ENCODE measurements around the gene PTPRM. TPM values are rescaled to one million over a fixed set of nuclear protein-coding genes. Genes with fewer than 3 reads are reported as not detected.

Gene PTPRM
- total and polyA plus RNA-seq, 2 of the 8 experiments (the other 6 are each of a cell fraction or from before 2014, with no cell fraction given): 4.1 to 7.0 TPM

GRCh38 chr18:8194431-8194830, 627.3 kb downstream of the PTPRM start:
- Histone ChIP-seq H2BK5ac (ENCODE audit: low read depth, low read length) (no peak overlapping the region), H3K23me2 (ENCODE audit: low read depth, low read length) (no peaks in the 10 kb centered on the region), H3K4me3 (ENCODE audit: extremely low read depth in 1 of 4, insufficient read depth in 2 of 4, low read depth in 3 of 4, low read length in 4 of 4) (no peak overlapping the region), H3K56ac (replicated peaks; ENCODE audit: insufficient read length, low read depth, low read length) (no peak overlapping the region), H4K8ac (ENCODE audit: extremely low read depth, insufficient read depth, low read length) (no peak overlapping the region), H3K9me3 (ENCODE audit: insufficient read depth in 2 of 2, low read depth in 1 of 2, low read length in 1 of 2) (no peaks in the 10 kb centered on the region), H3K79me2 (ENCODE audit: control insufficient read depth in 1 of 2, insufficient read depth in 2 of 2, low read length in 2 of 2) (no peaks in the 10 kb centered on the region), H3K27ac (ENCODE audit: low read depth, low read length) (no peak overlapping the region), H3K9ac (replicated peaks in 1 of 4; ENCODE audit: extremely low read depth in 1 of 4, low read depth in 3 of 4, low read length in 3 of 4) (no peak overlapping the region), H3K4me2 (ENCODE audit: insufficient read depth in 1 of 2, low read depth in 2 of 2, low read length in 2 of 2) (no peak overlapping the region), H3K4me1 (replicated peaks in 1 of 4; ENCODE audit: control insufficient read depth in 3 of 4, insufficient read depth in 4 of 4, low read length in 3 of 4) (peaks cover 0 to 3% (median 0%) of the 10 kb centered on the region in 4 experiments; a peak in 1 of 7 replicates), H2BK15ac (ENCODE audit: low read length) (no peak overlapping the region), H4K91ac (replicated peaks; ENCODE audit: insufficient read length, low read length) (no peak overlapping the region), H3K14ac (ENCODE audit: insufficient read length) (no peak overlapping the region), H2BK20ac (ENCODE audit: low read length) (no peak overlapping the region), H2AK5ac (ENCODE audit: low read depth, low read length) (no peak overlapping the region), H3K27me3 (replicated peaks in 1 of 4; ENCODE audit: control insufficient read depth in 3 of 4, extremely low read depth in 1 of 4, insufficient read depth in 3 of 4, low read length in 3 of 4) (no peaks in the 10 kb centered on the region), H2AFZ (ENCODE audit: low read length) (no peak overlapping the region), H3K79me1 (ENCODE audit: low read depth, low read length) (no peaks in the 10 kb centered on the region), H3K36me3 (ENCODE audit: control insufficient read depth in 2 of 4, insufficient read depth in 4 of 4, low read length in 3 of 4) (no peaks in the 10 kb centered on the region), H3K23ac (ENCODE audit: insufficient read length) (no peak overlapping the region), H2BK120ac (replicated peaks; ENCODE audit: low read depth, low read length) (no peak overlapping the region), H3K4ac (replicated peaks; ENCODE audit: insufficient read length, low read depth, low read length) (no peak overlapping the region), H3K18ac (ENCODE audit: extremely low read depth, low read length) (no peak overlapping the region), H2BK12ac (ENCODE audit: low read depth, low read length) (no peak overlapping the region), H4K20me1 (replicated peaks in 1 of 2; ENCODE audit: control insufficient read depth in 1 of 2, insufficient read depth in 2 of 2, low read length in 2 of 2) (no peaks in the 10 kb centered on the region), H4K5ac (ENCODE audit: insufficient read length, low read depth, low read length) (no peak overlapping the region)
- ChIA-PET POLR2A (ENCODE audit: partially characterized antibody) (no interaction called here), CTCF (ENCODE audit: partially characterized antibody) (interaction anchor here (0.6 to 0.7 kb wide), 2 partner anchors 196 to 1304 kb away, joined by 3 to 4 read pairs; no protein-coding TSS in a partner anchor)
- no peak for DNase-seq (ENCODE audit: low read depth in 1 of 2, low spot score in 2 of 2)
- 83% methylated on average over 6 of the region's 6 CpGs; no CpG with 5 or more reads in 1 of the 2 experiments for WGBS, 2 experiments (ENCODE audit: extremely low coverage in 1 of 2, insufficient coverage in 1 of 2, insufficient read length in 1 of 2, insufficient replicate concordance in 2 of 2, low coverage in 1 of 2, low lambda C conversion rate in 2 of 2, missing lambda C conversion rate in 1 of 2)
- no peak for FAIRE-seq
- no peak for TF ChIP-seq NRF1 (IDR thresholded peaks at IDR 0.05; ENCODE audit: low read depth, low read length)
- no peak for TF ChIP-seq BRCA1 (IDR thresholded peaks at IDR 0.05; ENCODE audit: low read depth, low read length)
- no peak for TF ChIP-seq SP2 (IDR thresholded peaks at IDR 0.05; ENCODE audit: low read length)
- TF ChIP-seq EZH2 (IDR thresholded peaks at IDR 0.05; ENCODE audit: low read depth, low read length, severe bottlenecking): no peak
- TF ChIP-seq MAFK (IDR thresholded peaks at IDR 0.05; ENCODE audit: low read depth, low read length): no peak
- TF ChIP-seq SUZ12 (IDR thresholded peaks at IDR 0.05; ENCODE audit: low read length): no peak
- TF ChIP-seq CHD2 (IDR thresholded peaks at IDR 0.05; ENCODE audit: low read length): no peak
- no peak for TF ChIP-seq CBX8 (IDR thresholded peaks at IDR 0.05; ENCODE audit: borderline replicate concordance, low read depth, low read length)
- no peak for TF ChIP-seq KDM1A (IDR thresholded peaks at IDR 0.05; ENCODE audit: borderline replicate concordance, low read length)
- no peak for TF ChIP-seq TCF12 (IDR thresholded peaks at IDR 0.05; ENCODE audit: low read depth, low read length)
- TF ChIP-seq SP4 (IDR thresholded peaks at IDR 0.05; ENCODE audit: low read length): no peak
